Endothelial cell of hepatic sinusoid (primary cell): ENCODE results near the gene MED16.

Experiments used
- in situ Hi-C: cut with HindIII; loops from 2 replicates; pipeline ENCODE4 v1.10.0; 2017; ENCODE audit warnings: low sequenced_read_pairs

MED16 gene

GRCh38 chr19:875265-875879, 17.6 kb downstream of the MED16 start:
- in situ Hi-C loops = no loop called here

DNA sequence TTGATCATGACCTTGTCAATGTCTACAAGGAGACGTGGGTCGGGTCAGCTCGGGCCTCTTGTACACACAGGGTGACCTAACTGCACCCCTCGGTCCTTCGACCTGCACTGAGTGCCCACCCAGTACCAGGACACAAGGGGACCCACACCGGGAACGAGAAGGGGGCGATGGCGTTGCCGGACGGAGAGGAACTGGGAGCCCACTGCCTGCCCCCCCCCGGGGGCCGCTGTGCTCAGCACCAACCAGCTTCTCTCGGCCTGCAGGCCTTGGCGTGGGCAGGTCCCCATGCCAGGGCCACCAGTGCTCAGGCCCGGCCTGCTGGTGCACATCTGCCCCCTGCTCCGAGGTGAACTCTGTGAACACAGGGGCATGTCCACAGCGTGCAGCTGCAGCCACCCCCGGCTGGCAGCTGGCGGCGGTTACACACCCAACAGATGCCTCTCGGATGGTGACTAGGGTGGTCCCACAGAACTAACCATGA, 19.4 kb downstream of the MED16 start:
- in situ Hi-C loops = no loop called here

- in situ Hi-C loops = no loop called here
These were observed 19.9 kb downstream of the MED16 start for GRCh38 chr19:873084-873483.

DNA sequence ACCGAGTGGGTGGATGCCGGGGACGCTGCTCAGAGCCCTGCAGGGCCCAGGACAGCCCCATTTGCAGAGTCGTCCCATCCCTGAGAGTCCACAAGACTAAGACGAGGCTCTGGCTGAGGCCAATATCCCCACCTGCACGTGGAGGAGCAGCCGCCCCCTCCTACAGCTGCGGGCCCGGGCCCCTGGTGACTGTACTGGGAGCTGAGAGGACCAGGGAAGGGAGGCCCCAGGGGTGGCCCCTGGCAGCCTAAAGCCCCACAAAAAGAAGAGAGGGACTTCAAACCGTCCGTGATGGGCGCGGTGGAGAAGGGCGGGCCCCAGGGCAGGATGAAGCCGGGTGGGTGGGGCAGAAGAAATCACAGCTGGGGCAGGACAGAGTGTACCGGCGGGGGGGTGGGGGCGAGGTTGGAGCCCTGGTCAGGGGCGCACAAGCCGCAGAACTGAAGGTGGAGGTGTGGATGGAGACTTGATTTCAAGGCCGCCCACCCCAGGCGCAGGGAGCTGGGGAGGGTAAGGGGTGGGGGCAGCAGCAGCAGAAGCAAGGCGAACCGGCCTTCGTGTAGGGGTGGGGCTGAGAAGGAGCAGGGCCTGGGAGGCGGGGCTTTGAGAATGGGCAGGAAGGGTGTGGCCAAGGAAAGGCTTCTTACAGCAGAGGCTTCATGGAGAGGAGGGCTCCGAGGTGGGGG, 20.6 kb downstream of the MED16 start:
- in situ Hi-C loops = no loop called here

DNA sequence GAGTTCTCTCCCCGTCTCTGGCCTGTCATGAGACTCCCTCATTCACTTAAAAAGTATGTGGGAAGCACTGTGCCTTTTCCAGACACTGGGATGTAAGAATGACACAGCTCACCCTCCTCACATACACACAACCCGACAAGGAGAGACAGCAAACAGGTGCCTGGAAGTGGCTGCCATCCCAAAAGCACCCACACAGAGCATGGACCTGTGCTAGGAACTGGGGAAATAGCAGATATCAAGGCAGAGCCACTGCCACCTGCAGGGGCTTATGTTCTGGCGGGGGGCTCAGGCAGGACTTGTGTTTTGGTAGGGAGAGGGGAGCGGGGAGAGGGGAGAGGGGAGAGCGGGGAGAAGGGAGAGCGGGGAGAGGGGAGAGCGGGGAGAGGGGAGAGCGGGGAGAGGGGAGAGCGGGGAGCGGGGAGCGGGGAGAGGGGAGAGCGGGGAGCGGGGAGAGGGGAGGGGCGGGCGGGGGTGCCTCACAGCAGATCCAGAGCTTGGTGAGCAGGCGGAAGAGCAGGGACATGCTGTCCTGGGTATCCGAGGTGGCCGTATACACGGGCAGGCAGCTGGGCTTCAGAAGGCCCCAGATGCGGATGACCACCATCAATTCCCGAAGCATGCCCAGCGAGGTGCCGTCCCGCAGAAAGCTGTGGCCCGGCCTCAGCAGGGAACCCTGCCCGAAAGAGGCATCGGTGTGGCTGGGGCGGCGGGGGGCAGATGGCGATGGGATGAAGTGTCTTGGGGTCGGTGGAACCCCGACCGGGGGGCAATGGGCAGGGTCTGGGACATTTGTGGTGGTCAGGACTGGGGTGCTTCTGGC, 21.3 kb downstream of the MED16 start:
- in situ Hi-C loops = no loop called here

DNA sequence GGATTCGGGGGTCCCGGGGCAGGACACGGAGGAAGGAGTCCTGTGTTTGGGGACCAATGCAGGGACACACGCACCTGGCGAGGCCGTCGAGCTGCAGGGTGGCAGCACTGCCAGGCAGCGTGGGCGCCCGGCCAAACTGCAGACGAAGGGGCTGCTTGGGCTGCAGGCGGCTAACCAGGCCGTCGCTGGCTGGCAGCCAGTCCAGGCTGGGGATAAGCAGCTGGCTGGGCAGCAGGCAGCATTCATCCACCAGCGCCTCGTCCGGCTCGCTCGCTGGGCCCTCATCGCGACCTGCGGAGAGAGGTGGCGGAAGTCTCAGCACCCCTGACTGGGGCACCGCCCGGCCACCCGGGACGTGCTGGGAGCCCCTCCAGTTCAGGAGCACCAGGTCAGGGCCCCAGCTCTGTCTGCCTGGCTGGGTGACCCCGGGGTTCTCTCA, 22.0 kb downstream of the MED16 start:
- in situ Hi-C loops = no loop called here

GRCh38 chr19:870314-870713, 22.7 kb downstream of the MED16 start:
- in situ Hi-C loops = no loop called here

DNA sequence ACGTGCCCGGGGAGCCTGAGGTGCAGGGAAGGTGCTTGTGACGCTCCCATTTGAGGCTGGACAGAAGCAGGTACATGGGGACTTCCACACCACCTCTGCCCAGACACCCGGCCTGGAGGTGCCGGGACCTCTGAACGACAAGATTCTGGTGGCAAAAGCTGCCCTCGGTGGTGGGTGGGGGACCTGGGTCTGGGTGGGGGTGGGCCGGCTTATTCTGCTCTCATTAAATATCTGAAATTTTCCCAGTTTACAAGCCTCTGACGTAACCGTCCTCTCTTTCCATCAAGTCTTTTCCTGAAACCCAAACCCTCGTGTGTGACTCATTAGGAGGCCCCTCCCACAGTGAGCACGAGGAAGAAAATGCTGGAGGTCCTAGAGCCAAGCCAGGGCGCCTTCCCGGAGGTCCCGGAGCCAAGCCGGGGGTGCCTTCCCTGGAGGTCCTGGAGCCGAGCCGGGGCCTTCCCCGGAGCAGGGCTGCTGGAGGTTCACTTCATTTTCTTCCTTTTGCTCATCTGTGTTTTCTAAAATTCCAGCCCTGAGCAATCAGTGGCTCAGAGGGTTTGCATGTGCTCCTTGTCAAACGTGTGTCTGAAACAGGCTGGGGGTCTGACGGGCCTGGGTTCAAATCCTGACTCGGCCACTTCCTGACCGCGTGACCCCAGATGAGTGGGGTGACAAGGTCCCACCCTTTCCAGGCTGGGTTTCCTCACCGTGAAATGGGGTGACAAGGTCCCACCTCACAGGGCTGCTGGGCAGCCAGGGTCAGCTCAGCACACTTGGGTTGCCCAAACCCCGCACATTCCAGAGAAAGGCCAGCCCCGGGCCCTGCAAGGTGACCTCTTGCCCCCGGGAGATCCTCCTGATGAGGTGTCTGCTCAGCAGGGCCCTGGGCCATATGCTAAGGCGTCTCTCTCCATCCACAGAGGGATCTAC, 23.5 kb downstream of the MED16 start:
- in situ Hi-C loops = no loop called here

GRCh38 chr19:868458-869244, 24.3 kb downstream of the MED16 start:
- in situ Hi-C loops = no loop called here

DNA sequence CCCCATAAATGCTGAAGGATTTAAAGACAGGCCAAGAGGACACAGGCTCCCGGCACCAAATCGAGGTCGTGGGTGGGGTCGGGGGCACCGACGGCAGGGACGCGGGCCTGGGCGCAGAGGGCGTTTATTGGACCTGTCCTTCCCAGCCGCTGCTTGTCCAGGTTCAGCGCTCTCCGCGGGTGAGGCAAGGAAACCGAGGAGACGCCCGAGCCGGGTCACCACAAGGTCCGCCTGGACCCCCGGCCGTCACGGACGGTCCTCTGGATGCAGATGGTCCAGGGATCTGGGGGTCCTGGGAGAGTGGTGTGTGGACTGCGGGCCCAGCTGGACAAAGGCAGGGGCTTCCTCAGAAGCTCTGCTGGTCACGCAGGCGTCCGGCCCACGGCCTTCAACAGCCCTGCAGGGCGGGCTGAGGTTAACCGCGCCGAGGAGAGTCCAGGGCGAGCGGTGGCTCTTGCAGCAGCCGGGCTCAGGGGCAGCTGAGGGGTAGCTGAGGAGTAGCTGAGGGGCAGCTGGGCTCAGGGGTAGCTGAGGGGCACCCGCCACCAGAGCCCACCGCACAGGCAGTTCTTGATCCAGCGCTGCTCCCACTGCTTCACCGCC, 25.0 kb downstream of the MED16 start:
- in situ Hi-C loops = no loop called here

GRCh38 chr19:867301-867793, 25.6 kb downstream of the MED16 start:
- in situ Hi-C loops = no loop called here

GRCh38 chr19:866769-867300, 26.2 kb downstream of the MED16 start:
- in situ Hi-C loops = no loop called here

DNA sequence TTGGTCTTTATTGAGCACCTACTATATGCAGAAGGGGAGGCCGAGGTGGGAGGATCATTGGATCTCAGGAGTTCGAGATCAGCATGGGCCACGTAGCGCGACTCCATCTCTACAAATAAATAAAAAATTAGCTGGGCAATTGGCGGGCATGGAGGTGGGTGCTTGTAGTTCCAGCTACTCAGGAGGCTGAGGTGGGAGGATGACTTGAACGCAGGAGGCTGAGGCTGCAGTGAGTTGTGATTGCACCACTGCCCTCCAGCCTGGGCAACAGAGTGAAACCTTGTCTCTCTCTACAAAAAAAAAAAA, 29.7 kb downstream of the MED16 start:
- in situ Hi-C loops = no loop called here

- in situ Hi-C loops = no loop called here
These were observed 30.2 kb downstream of the MED16 start for GRCh38 chr19:862581-863314.

GRCh38 chr19:861756-862580, 31.0 kb downstream of the MED16 start:
- in situ Hi-C loops = no loop called here

DNA sequence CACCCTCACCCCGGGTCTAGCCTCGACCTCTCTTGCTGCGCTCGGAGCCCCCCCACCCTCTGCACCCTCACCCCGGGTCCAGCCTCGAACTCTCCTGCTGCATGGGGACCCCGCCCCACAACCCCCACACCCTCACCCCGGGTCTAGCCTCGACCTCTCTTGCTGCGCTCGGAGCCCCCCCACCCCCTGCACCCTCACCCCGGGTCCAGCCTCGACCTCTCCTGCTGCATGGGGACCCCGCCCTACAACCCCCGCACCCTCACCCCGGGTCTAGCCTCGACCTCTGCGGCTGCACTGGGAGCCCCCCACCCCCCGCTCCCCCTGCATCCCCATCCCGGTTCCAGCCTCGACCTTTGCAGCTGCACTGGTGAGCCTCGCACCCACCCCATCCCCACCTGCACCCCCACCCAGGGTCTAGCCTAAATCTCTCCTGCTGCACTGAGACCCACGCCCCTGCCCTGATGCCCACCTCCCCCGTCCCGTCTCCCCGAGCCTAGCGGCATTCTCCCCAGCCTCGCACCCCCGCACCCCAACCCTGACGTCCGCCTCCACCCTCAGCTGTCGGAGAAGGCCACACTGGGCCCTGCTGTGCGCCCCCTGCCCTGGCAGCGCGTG, 31.7 kb downstream of the MED16 start:
- in situ Hi-C loops = no loop called here
